ENCODE results near the gene POC1A.

POC1A gene

GRCh38 chr3:52039426-52039825 is 114.8 kb downstream of the POC1A start:
- H3K36me3 ChIP-seq (ENCODE audit: control insufficient read depth in 2 of 2, insufficient read depth in 1 of 2, low read length in 2 of 2), result no peaks in the 10 kb centered on the region
- POLR2A ChIA-PET, result no interaction called here
- H3K9me3 ChIP-seq (ENCODE audit: control insufficient read depth, insufficient read depth, low read depth, low read length), result no peaks in the 10 kb centered on the region
- no peak overlapping the region for H3K4me3 ChIP-seq (ENCODE audit: low read depth, low read length)
- H3K27ac ChIP-seq (ENCODE audit: extremely low read depth, low read depth, low read length), result no peak overlapping the region
- TF ChIP-seq ZNF10 (tag by site-specific recombination; IDR thresholded peaks at IDR 0.05) (no peak), ZNF155 (tag by site-specific recombination; IDR thresholded peaks at IDR 0.05) (no peak)
- no peaks in the 10 kb centered on the region for H3K4me1 ChIP-seq (ENCODE audit: control insufficient read depth, insufficient read depth, low read length)
- CTCF ChIA-PET, result no interaction called here

- CTCF ChIA-PET, result interaction anchor here (1.3 kb wide), 1 partner anchor 8 kb away, joined by 3 read pairs; no protein-coding TSS in a partner anchor
- TF ChIP-seq ZNF843 (tag by site-specific recombination; IDR thresholded peaks at IDR 0.05) (no peak), ZBTB17 (tag by site-specific recombination; IDR thresholded peaks at IDR 0.05) (no peak)
- Histone ChIP-seq H3K4me3 (ENCODE audit: low read depth, low read length) (no peak overlapping the region), H3K36me3 (ENCODE audit: control insufficient read depth in 2 of 2, insufficient read depth in 1 of 2, low read length in 2 of 2) (no peaks in the 10 kb centered on the region), H3K9me3 (ENCODE audit: control insufficient read depth, insufficient read depth, low read depth, low read length) (no peaks in the 10 kb centered on the region), H3K4me1 (ENCODE audit: control insufficient read depth, insufficient read depth, low read length) (no peaks in the 10 kb centered on the region), H3K27ac (ENCODE audit: extremely low read depth, low read depth, low read length) (no peak overlapping the region)
- POLR2A ChIA-PET, result interaction anchor here (0.5 kb wide), 1 partner anchor 95 kb away, joined by 4 read pairs; no protein-coding TSS in a partner anchor
Observed at GRCh38 chr3:52038227-52038626, 116.0 kb downstream of the POC1A start.

GRCh38 chr3:52037291-52037690 is 116.9 kb downstream of the POC1A start:
- Histone ChIP-seq H3K4me1 (ENCODE audit: control insufficient read depth, insufficient read depth, low read length) (no peaks in the 10 kb centered on the region), H3K9me3 (ENCODE audit: control insufficient read depth, insufficient read depth, low read depth, low read length) (no peaks in the 10 kb centered on the region), H3K36me3 (ENCODE audit: control insufficient read depth in 2 of 2, insufficient read depth in 1 of 2, low read length in 2 of 2) (no peaks in the 10 kb centered on the region), H3K4me3 (ENCODE audit: low read depth, low read length) (no peak overlapping the region), H3K27ac (ENCODE audit: extremely low read depth, low read depth, low read length) (no peak overlapping the region)
- POLR2A ChIA-PET, result no interaction called here
- no peak for TF ChIP-seq ZNF174 (tag by site-specific recombination; IDR thresholded peaks at IDR 0.05)
- no peak for TF ChIP-seq ZSCAN23 (tag by site-specific recombination; IDR thresholded peaks at IDR 0.05)
- TF ChIP-seq ZNF366 (tag by site-specific recombination; conservative IDR thresholded peaks at IDR 0.05), result no peak
- no peak for TF ChIP-seq ZNF2 (tag by site-specific recombination; IDR thresholded peaks at IDR 0.05)
- TF ChIP-seq ZBTB17 (tag by site-specific recombination; IDR thresholded peaks at IDR 0.05), result no peak
- TF ChIP-seq ZNF488 (tag by site-specific recombination; IDR thresholded peaks at IDR 0.05), result no peak
- TF ChIP-seq SETDB1 (IDR thresholded peaks at IDR 0.05; ENCODE audit: insufficient read length, low read length), result no peak
- no peak for TF ChIP-seq ZNF791 (tag by site-specific recombination; IDR thresholded peaks at IDR 0.05)
- TF ChIP-seq HOXC10 (CRISPR knock-in tag; IDR thresholded peaks at IDR 0.05), result no peak
- TF ChIP-seq ZNF394 (tag by site-specific recombination; IDR thresholded peaks at IDR 0.05; ENCODE audit: borderline replicate concordance), result no peak
- no peak for TF ChIP-seq PRDM2 (tag by site-specific recombination; IDR thresholded peaks at IDR 0.05; ENCODE audit: borderline replicate concordance)
- TF ChIP-seq ZFP69B (tag by site-specific recombination; IDR thresholded peaks at IDR 0.05), result no peak
- CTCF ChIA-PET, result interaction anchor here (1.3 to 1.4 kb wide), 2 partner anchors 9 to 35 kb away, joined by 3 to 7 read pairs; no protein-coding TSS in a partner anchor

All from HEK293 (cell line).